HG03108 (cell line): ENCODE data around the gene TTYH1.
"Not testable (repeated sequence)": the region's sequence is repeated elsewhere in the genome, so short reads cannot be mapped to it uniquely, and the experiment has no call there.

Experiments used
- ATAC-seq: cut with Tn5 transposase; IDR thresholded peaks from one replicate; pipeline ENCODE4 v1.9.1; 2021; ENCODE audit warnings: moderate library complexity; ENCODE audit not compliant: unreplicated experiment

The TTYH1 gene

DNA sequence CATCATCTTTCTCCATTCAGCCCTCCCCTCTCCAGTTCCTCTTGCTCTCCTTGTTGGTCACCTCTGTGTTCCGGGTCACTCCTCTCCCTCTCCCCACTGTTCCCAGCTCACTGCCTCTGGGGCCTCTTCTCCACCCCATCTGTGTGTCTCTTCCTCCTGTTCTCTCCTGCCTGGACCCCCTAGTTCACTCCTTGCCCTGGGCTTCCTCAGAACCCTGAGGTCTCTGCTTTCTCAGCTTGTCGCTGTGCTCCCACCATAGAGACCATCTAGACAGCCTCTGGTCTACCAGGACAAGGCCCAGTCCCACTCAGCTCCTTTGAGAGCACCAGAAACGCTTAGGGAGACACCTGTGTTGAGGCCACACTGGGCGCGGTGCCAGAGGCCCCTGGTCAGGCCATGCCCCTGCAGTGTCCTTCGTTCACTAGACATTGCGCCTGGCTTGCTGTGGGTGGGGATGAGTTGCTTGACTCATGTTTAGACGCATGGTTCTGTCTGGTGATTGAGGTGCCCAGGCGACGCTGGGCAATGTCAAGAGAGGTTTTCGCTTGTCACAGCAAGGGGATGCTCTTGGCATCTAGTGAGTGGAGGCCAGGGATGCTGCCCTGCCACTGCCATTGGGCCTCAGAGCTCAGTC lies 43.5 kb downstream of the TTYH1 start:
- no peak for ATAC-seq

DNA sequence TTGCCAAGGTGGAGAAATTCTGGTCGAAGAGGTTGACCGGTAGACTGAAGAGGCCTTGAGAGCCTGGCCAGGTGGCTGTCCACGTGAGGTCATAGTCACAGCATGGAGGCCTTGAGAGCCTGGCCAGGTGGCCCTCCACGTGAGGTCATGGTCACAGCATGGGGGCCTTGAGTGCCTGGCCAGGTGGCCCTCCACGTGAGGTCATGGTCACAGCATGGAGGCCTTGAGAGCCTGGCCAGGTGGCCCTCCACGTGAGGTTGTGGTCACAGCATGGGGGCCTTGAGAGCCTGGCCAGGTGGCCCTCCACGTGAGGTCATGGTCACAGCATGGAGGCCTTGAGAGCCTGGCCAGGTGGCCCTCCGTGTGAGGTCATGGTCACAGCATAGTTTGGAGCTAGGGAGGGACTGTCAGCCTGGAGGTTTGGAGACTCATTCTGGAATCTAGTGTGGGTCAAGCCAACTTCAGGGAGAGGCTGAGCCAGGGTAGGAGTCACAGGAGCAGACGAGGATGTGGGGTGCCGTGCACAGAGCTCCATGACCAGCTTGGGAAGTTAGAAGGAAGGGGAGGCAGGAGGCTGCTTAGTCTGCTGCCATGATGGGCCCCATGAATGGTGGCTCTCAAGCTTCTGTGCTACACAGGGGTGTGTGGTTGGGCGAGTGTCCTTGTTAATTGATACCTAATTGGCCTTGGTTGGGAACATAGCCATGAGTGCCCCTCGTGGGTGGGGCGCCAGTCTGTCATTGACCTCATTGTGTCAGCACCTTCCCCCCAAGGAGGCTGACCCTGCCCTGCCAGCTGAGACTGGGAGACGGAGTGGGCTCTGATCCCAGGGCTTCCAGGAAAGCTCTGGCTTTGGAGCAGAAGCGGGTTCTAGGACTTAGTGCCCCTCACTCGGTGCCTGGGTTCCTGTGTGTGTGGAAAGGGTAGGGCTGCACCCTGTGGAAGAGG lies 44.3 kb downstream of the TTYH1 start:
- ATAC-seq, result no peak

DNA sequence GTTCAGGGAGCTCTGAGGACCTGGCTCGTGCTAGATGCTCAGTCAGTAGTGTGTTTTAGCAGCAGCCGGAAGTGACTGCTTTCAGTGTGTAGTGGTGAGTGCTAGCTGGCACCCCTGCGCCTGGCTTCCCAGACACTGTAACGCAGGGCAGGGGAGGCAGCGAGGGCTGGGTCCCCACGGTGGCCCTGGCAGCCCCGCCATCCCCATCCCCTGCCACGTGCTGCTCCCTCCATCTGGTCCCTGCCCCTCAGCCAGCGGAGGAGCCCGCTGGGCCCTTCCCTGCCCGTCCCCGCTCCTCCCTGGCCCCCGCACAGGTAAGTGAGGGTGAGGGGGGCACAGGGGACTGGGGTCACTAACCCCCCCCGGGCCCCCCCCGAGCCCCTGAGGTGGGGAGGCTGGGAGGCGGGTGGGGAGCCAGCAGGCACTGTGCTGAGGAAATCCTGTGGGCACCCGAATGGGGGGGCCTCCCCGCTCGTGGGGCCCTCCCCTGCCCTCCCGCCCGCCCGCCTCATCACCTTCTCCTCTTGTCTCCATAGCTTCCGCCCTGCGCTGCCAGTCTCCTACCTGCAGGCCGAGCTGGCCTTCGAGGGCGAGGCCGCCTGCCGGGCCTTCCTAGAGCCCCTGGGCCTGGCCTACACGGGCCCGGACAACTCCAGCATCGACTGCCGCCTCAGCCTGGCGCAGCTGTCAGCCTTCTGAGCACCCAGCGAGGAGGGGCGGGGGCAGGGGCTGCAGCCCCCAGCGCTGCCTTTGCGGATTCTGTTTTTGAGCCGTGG lies 45.2 kb downstream of the TTYH1 start:
- ATAC-seq, result no peak

DNA sequence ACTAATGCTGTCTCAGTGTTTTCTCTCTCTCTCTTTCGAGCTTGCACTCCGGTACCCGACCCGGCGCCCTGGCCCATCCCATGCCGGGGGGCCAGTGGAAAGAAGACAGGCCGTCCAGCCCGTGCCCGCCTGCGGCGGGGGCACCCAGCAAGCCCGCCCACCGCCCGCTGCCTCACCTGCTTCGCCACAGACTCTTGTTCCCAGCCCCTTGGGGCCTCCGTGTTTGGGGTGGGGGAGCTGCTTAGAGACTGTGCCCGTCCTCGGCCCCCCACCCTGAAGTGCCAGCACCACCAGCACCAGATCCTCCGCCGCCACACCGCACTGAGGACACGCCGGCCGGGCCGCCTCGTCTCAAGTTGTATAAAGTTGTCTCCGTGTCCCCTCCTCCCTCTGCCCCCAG lies 45.9 kb downstream of the TTYH1 start:
- no peak for ATAC-seq

DNA sequence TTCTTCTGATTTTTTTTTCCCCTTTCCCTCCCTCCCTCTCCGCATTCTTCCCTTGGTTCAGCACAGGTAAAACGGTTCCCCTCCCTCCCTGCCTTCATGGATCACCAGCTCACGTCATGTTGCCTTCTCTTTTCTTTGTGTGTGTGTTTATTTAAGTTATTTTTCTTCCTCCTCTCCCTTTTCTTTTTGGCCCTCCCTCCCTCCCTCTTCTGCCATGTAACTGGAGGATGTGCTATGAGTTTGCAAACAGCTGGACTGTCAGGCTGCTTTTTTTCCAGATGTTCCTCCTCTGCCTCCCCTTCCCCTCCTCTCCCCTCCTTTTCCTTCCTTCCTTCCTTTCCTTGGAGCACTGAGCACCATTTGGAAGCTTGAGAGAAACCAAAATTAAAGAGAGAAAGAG lies 46.3 kb downstream of the TTYH1 start:
- no peak for ATAC-seq

DNA sequence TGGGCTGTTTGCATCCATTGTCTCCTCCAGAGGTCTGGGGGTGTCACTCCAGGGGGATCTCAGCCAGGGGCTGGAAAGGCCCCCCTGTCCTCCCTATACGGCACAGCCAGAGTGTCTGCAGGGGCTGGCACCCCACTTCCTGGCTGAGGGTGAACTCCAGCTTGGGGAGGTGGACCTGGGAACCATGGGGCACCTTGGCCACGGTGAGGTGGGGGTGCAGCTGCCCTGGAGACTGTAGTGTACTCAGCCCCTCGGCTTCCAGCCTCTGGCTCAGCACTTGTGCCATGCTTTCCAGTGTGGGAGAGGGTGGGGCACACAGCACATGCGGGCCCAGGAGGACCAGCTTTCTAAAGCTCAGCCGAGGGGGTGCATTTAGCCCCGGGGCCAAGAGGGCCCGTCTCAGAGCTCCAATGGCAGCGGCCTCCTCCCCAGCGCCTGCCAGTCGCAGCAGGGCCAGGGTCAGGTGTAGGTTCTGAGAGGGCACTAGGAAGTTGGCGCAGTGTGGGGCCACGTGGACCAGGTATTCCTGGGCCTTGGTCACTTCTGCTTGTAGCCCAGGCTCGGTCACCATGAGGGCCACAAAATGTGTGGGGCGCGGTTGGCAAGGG lies 46.9 kb downstream of the TTYH1 start:
- no peak for ATAC-seq

DNA sequence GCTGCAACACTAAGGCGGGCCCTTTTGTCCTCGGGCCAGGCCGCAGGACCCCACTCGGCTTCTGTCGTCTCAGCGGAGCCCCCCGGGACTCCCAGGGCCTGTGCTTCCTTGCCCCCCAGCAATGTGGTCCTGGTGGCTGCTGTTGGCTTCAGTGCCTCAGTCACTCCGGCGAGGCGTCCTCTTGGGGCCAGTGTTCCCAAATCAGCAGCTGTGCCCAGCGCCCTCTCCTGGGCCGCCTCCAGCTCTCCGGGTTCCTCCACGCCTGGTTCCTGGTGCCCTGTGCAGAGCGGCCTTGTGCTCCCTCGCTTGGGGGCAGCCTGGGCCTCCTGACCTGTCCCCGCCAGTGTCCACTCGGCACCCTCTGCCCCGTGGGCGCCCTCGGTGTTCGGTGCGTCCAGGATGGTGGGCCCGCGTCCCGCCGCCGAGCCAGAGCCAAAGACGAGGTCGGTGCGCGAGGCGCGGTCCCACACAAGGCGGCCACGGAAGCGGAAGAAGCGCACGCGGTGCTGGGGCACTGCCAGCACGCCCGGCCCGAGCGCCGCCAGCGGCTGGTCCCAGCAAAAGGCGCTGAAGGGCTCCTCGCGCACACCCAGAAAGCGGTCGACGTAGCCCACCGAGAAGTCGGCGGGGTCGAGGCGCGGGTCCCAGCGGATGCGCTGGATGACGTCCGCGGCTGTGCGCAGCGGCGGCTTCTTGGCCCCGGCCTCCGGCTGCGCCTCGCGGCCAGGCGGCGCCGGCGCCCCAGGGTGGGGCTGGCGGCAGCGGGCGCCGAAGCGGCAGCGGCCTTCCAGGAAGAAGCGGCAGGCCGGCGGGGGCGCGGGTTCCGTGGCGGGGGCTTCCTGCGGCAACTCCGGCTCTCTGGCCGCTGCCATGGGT lies 47.6 kb downstream of the TTYH1 start:
- peak; percentile 9 for ATAC-seq

DNA sequence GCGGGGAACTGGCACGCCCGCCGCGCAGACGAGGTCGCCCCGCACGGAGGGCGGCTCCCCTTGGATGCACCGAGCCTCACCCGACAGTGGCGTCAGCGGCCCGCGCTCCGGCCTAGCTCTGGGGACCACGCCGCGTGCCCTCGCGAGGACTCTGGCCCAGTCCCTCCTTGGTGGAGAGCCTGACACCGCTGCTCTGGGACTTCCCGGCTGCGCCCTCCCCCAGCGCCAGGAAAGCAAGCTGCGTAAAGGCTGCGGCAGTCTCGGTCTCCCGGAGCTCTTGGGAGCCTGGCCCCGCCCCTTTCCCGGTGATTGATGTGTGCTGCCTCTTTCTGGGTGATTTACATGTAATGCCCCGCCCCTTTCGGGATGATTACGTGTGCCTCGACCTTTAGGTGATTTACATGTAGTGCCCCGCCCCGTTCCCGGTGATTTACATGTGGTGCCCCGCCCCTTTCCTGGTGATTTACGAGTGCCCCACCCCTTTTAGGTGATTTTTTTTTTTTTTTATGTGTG lies 48.3 kb downstream of the TTYH1 start, which contains the start of gene LENG9:
Gene LENG9, minus strand, starts transcription at position 248 of the 513 bp plus-strand sequence. CDS start 252 bp downstream, outside the sequence.
- ATAC-seq, result peak; percentile 42

DNA sequence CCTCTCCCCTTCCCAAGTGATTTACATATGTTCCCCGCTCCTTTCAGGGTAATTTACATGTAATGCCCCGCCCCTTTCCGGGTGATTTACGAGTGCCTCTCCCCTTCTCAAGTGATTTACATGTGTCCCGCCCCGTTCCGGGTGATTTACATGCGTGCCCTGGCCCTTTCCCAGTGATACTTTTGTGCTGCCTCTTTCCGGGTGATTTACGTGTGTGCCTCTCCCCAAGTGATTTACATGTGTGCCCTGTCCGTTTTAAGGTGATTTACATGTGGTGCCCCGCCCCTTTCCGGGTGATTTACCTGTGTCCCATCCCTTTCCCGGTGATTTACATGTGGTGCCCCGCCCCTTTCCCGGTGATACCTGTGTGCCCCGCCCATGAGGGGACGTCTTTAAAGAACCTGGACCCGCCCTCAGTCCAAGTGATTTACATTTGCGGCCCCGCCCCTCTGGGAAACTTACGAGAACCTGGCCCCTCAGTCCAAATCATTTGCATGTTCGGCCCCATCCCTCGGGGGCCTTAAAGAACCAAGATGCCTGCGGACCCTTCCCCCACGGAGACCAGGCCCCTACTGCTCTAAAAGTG lies 48.9 kb downstream of the TTYH1 start:
- peak; percentile 32 for ATAC-seq

DNA sequence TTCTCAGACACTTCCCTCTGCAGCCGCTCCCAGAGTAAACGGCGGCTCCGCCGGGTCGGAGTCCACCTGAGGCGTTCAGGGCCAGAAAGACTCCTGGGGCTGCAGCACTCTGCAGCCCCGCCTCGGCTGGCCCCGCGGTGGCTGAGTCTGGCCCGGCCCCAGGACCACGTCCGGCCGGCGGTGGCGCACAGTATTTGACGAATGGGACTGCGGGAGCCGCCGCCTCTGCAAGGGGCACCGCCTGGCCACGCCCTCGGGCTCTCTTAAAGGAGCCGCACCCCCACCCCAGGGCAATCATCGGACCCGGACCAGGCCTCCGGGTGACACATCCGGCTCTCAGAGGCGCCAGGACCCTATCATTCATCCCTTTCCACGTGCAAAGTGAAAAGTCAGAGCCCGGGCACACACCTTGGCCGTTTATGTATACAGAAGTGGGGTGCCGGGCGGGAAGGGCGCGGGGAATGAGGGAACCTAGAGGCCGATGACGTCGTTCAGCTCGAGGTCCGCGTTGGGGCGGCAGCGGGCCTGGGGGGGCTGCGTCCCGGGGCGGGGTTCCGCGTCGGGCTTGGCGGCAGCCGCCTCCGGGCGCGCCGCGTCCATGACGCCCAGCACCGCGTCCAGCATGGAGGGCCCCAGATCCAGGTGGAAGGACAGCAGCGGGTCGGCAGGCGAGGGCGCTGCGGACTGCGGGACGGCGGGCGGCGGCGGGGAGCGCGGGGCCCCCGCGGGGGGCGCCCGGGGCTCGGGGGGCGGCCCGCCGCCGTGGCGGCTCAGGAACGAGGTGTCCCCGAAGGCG lies 49.6 kb downstream of the TTYH1 start:
- ATAC-seq, result peak; percentile 34

DNA sequence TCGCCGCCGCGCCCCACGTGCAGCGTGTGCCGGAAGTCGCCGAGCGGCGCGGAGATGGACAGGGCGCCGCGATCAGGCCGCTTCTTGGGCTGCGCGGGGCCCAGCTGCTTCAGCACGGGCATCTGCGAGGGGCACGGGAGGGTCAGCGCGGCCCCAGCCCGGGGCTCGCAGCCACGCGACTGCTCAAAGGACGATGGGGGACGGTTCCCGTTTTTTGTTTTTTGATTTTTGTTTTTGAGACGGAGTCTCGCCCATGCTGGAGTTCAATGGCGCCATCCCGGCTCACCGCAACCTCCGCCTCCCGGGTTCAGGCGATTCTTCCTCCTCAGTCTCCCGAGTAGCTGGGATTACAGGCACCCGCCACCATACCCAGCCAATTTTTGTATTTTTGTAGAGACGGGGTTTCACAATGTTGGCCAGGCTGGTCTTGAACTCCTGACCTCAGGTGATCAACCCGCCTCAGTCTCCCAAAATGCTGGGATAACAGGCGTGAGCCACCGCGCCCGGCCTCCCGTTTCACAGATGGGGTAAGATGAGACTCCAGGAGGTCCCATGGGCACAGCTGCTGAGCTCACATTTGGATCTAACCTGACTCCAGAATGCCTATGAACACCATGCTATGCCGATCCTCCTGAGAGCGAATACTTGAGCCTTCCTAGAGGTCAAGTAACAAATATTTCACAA lies 50.3 kb downstream of the TTYH1 start:
- ATAC-seq, result no peak

DNA sequence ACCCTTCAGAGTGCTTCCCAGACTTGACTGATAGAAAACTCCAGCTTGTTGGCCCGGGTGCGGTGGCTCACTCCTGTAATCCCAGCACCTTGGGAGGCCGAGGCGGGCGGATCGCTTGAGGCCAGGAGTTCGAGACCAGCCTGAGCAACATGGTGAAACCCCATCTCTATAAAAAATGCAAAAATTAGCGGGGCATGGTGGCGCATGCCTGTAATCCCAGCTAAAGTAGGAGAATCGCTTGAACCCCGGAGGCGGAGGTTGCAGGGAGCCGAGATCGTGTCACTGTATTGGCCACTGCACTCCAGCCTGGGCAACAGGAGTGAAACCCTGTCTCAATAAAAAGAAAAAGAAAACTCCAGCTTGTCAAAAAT lies 50.8 kb downstream of the TTYH1 start:
- ATAC-seq, result not testable (repeated sequence)

DNA sequence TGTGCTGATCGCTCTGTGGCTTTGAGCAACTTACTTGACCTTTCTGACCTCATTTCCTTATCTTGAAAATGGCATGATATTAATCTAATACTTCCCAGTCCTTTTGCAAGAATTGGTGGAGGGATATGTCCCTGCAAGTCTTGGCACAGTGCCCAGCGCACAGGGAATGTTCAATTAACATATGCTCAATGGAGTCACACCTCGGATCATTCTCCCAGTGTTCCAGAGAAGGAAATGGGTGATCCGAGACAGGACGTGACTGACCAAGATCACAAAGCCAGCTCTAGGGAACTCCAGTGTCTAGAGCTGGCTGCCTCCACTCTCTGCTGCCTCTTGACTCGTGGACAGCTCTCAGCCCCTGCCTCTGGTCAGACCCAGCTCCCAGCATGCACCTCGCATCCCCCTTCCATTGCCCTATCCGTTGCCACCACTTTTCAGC lies 54.3 kb downstream of the TTYH1 start:
- ATAC-seq, result no peak

DNA sequence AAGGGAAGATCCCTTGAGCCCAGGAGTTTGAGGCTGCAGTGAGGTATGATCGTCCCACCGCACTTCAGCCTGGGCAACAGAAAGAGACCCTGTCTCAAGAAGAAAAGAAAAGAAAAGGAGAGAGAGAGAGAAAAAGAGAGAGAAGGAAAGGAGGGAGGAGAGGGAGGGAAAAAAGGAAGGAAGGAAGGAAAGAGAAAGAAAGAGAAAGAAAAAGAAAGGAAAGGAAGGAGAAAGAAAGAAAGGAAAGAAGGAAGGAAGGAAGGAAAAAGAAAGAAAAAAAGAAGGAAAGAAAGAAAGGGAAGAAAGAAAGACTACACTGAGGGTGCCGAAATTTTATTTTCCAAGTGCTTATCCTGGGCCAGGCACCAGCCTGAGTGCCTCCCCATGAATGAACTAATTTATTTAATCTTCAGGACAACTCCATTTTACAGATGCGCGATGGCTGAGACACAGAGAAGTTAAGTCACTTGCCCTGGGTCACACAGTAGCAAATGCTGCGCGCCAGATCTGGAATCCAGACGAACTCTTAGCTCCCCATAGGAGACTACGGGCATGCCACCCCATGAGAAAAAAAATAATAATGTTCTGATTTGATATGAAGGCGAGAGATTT lies 55.1 kb downstream of the TTYH1 start:
- no peak for ATAC-seq

DNA sequence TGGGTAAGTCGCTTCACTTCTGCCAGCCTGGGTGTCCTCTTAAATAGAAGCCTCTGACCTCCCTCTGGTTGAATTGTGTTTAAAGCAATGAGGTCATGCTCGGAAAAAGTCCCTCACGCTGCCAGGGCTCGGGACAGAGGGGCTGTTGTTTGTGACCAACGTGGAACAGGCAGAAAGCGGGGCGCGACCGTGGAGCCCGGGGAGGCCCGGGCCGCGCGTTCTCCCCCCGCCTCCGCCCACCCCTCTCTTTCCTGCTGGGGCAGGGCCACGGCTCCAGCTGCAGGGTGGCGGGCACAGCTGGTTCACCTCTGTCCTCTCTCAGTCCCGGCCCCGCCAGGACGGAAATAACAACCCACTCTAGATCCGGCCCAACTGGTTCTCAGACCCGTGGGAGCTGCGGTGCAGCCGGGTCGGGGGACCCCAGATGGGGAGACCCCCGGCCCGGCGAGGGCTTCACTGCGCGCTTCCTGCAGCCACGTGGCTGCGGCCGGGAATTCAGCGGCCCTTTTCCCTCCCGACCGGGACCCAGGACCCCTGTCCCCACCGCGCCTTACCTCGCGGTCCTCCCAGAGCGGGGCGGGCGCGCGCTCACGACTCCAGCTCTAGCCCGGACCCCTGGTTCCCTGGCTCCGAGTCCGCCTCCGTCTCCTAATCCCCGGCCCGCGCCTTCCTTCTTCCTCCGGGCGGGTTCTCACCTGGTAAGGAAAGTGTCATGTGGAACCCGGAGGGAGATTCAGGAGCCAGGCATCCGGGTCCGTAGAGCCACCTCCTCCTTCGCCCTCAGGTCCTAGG lies 55.9 kb downstream of the TTYH1 start:
- no peak for ATAC-seq

DNA sequence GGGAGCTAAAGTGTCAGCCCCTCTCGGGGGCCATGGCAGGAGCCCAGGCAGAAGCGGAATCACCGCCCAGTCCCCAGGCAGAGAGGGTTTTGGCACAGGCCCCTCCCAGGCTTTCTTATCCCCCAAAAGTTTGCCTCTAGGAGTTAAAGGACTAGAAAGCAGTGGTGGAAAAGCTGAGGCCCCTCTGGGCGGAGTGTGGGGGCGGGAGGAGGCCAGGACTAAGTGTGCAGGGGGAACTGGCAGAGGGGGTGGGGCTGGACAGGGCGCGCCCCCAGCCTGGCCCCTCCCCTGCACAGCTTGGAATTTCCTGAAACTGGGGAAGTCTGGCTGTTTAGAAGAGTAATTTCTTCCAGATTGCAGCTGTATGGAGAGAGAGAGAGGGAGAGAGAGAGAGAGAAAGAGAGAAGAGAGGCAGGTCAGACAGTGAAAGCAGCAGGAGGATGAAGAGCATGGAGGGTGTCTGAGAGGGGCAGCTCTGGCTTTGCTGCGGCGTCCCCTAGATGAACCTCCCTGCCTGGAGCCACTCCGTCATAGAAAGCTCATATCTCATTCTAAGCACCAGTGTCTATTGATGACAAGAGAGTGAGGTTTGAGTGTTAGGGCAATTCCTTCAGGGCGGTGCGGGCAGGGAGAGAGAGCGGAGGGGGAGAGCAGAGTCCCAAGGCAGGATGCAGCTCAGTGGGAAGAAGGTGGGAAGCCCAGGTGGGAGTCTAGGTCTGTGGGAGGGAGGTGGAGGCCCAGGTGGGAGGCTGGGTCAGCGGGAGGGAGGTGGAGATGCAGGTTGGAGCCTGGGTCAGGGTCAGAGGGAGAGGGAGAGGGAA lies 58.0 kb downstream of the TTYH1 start, which contains the start of gene CDC42EP5:
Gene CDC42EP5, minus strand, starts transcription at position 226 of the 821 bp plus-strand sequence. CDS start 7,749 bp downstream, outside the sequence.
- no peak for ATAC-seq
